Fibroblast of lung (primary cell): ENCODE results near the gene GNPDA1. TPM values are rescaled to one million over a fixed set of nuclear protein-coding genes. Genes with fewer than 3 reads are reported as not detected.
A peak's percentile ranks its signal among the peaks of the same experiment; 100 is the strongest.

Experiments
- DNase-seq, 2 donors: peaks; one replicate each; pipeline versions ENCODE4 v3.0.0 to v3.0.0-alpha.2; 2010; ENCODE audit warnings: low read depth in 2 of 2
- H2AFZ ChIP-seq: 2 replicates; pipeline ENCODE4 v1.5.1; 2012; ENCODE audit warnings: low read length, control low read depth, inconsistent platforms
- H3K27ac ChIP-seq: 2 replicates; pipeline ENCODE4 v1.5.1; 2011; ENCODE audit warnings: low read length, control low read depth; ENCODE audit not compliant: insufficient read depth
- H3K27me3 ChIP-seq: 2 replicates; pipeline ENCODE4 v1.5.1; 2011; ENCODE audit warnings: mild to moderate bottlenecking, low read length; ENCODE audit not compliant: control insufficient read depth, insufficient read depth
- H3K36me3 ChIP-seq: 2 replicates; pipeline ENCODE4 v1.5.1; 2011; ENCODE audit warnings: low read length; ENCODE audit not compliant: control insufficient read depth, insufficient read depth
- H3K4me1 ChIP-seq: 2 replicates; pipeline ENCODE4 v1.5.1; 2011; ENCODE audit warnings: low read length; ENCODE audit not compliant: control insufficient read depth, insufficient read depth; ENCODE audit errors: extremely low read depth
- H3K4me2 ChIP-seq: 2 replicates; pipeline ENCODE4 v1.5.1; 2011; ENCODE audit warnings: low read length, control low read depth; ENCODE audit not compliant: insufficient read depth; ENCODE audit errors: extremely low read depth
- H3K4me3 ChIP-seq, 4 experiments: fragments of 200-600 bp in 1 of 4; sonication (generic) in 1 of 4; replicated peaks in 1 of 4; 2 replicates each; pipeline ENCODE4 v1.5.1; 2011 to 2016; ENCODE audit warnings: low read length in 4 of 4, low read depth in 3 of 4, mild to moderate bottlenecking in 3 of 4, control low read depth in 2 of 4, inconsistent platforms in 1 of 4, mixed read lengths in 1 of 4; ENCODE audit not compliant: insufficient read depth in 1 of 4; ENCODE audit errors: control extremely low read depth in 1 of 4
- H3K79me2 ChIP-seq: 2 replicates; pipeline ENCODE4 v1.5.1; 2012; ENCODE audit warnings: mild to moderate bottlenecking, low read length, inconsistent platforms; ENCODE audit not compliant: control insufficient read depth, insufficient read depth
- H3K9ac ChIP-seq: 2 replicates; pipeline ENCODE4 v1.5.1; 2011; ENCODE audit warnings: mild to moderate bottlenecking, low read length, control low read depth; ENCODE audit not compliant: insufficient read depth
- H3K9me3 ChIP-seq: 2 replicates; pipeline ENCODE4 v1.5.1; 2012; ENCODE audit warnings: low read depth, low read length; ENCODE audit not compliant: control insufficient read depth, insufficient read depth
- H4K20me1 ChIP-seq: 2 replicates; pipeline ENCODE4 v1.5.1; 2011; ENCODE audit warnings: low read length; ENCODE audit not compliant: control insufficient read depth, insufficient read depth; ENCODE audit errors: extremely low read depth
- EZH2 ChIP-seq: IDR thresholded peaks from 2 replicates; pipeline ENCODE4 v1.5.1; 2012; ENCODE audit warnings: low read length, control low read depth, mild to moderate bottlenecking; ENCODE audit errors: missing control alignments
- polyA minus RNA-seq: library from RNA; depleted of rRNA, polyadenylated mRNA; stranded (reverse); fragments of >200 nt; gene quantifications from 2 replicates; pipeline ENCODE4 v1.2.3, GENCODE V29; 2011; ENCODE audit warnings: low replicate concordance
- polyA plus RNA-seq, 2 donors: library from polyadenylated mRNA; depleted of rRNA in 1 of 2; stranded (reverse) in 1 of 2; unstranded in 1 of 2; fragments of >200 nt; gene quantifications; 2 replicates each; pipeline ENCODE4 v1.2.1, GENCODE V29; 2011 to 2012; ENCODE audit warnings: missing spikeins in 1 of 2
- total RNA-seq: library from RNA; depleted of rRNA; stranded (reverse); fragments of >200 nt; gene quantifications from 2 replicates; pipeline ENCODE4 v1.2.1, GENCODE V29; 2014
- TF ChIP-seq, protein P1 (sequence below), 2 donors: IDR thresholded peaks in 1 of 2; conservative IDR thresholded peaks in 1 of 2; 1 replicate in 1 of 2; 2 replicates in 1 of 2; pipeline ENCODE4 v1.5.1; 2011 to 2012; ENCODE audit warnings: low read length in 2 of 2, control low read depth in 1 of 2, inconsistent platforms in 1 of 2, low read depth in 1 of 2, mild to moderate bottlenecking in 1 of 2

GNPDA1 gene
- 64.2 and 97.8 TPM in 2 replicates for total RNA-seq
- polyA plus RNA-seq, result 30.0 and 40.6 TPM in 2 replicates
- 40.8 and 61.6 TPM in 2 replicates for polyA plus RNA-seq (2012)
- polyA minus RNA-seq, result 51.8 and 62.3 TPM in 2 replicates

DNA sequence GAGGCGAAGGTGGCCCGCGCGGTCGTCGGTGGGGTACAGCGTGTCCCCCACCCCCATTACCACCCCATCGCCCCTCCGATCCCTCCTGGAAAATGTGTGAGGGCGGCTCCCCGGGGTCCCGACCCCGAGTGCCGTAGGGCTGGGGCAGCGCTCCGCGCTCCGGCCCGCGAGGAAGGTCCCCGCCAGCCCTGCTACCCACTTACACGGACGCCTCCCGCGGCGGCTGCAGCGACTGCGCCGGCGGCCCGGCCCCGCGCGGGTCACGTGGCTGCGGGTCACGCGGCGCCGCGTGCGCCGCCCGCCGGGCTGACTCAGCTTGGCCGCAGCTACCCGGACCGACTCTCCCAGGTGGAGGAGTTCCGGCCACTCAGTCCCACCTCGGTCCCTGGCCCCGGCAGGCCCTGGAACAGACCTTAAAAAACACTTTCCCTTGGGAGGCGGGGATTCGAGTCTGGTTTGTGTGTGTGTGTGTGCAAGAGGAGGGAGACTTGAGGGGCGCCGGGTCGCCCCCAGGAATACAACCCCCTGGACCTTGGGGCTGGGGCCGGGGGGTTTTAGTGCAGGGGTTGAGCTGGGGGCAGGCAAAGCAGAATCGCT is at the start of gene GNPDA1:
Gene GNPDA1 (minus strand): TSS at position 236 of the 597 bp plus-strand sequence. CDS start 992 bp downstream, outside the sequence.
- H3K9me3 ChIP-seq, result no peaks in the 10 kb centered on the region
- no peak for TF ChIP-seq EZH2
- TF ChIP-seq, protein P1, sequence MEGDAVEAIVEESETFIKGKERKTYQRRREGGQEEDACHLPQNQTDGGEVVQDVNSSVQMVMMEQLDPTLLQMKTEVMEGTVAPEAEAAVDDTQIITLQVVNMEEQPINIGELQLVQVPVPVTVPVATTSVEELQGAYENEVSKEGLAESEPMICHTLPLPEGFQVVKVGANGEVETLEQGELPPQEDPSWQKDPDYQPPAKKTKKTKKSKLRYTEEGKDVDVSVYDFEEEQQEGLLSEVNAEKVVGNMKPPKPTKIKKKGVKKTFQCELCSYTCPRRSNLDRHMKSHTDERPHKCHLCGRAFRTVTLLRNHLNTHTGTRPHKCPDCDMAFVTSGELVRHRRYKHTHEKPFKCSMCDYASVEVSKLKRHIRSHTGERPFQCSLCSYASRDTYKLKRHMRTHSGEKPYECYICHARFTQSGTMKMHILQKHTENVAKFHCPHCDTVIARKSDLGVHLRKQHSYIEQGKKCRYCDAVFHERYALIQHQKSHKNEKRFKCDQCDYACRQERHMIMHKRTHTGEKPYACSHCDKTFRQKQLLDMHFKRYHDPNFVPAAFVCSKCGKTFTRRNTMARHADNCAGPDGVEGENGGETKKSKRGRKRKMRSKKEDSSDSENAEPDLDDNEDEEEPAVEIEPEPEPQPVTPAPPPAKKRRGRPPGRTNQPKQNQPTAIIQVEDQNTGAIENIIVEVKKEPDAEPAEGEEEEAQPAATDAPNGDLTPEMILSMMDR (conservative IDR thresholded peaks at IDR 0.05 in 1 of 2, IDR thresholded peaks at IDR 0.05 in 1 of 2; ENCODE audit: low read depth in 1 of 2, low read length in 2 of 2), result no peak
- no peaks in the 10 kb centered on the region for H4K20me1 ChIP-seq
- H3K4me1 ChIP-seq, result peaks cover 10% of the 10 kb centered on the region
- peak within 1 kb of the TSS; percentile 85 for H3K27ac ChIP-seq
- peaks cover 5% of the 10 kb centered on the region for H3K36me3 ChIP-seq
- H2AFZ ChIP-seq, result peak within 1 kb of the TSS; percentile 75
- H3K4me3 ChIP-seq, result peak within 1 kb of the TSS; percentile 57 to 93 (median 70)
- peak within 1 kb of the TSS; percentile 95 for H3K4me2 ChIP-seq
- H3K79me2 ChIP-seq, result no peaks in the 10 kb centered on the region
- peaks cover 2% of the 10 kb centered on the region for H3K27me3 ChIP-seq
- peak; percentile 67 for DNase-seq
- peak within 1 kb of the TSS; percentile 74 for H3K9ac ChIP-seq

DNA sequence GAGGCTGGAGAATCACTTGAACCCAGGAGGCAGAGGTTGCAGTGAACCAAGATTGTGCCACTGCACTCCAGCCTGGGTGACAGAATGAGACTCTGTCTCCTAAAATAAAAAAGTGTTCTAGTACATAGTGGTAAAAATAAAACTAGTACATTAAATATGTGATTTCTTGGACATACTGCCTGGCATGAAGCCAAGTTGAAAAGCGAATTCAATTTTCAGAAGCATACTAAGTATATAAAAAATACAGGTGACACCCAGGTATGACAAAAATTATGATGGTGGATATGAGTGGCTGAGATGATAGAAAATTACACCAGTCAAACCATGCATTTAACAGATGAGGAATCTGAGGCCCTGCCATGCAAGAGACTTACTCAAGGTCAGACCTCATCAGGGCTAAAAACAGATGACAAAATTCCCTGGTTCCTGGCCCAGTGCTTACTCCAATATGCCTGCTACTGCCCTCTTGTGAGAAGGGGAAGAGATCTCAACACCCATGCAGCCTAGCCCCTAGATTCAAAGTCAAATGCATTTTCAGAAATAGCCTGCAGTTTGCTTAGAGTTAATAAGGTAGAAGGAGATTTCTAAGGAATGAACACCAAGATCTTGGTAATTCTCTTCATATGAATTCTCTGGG is 46.6 kb upstream of the GNPDA1 start:
- H3K27ac ChIP-seq, result no peak overlapping the region
- no peaks in the 10 kb centered on the region for H3K9me3 ChIP-seq
- H3K36me3 ChIP-seq, result no peaks in the 10 kb centered on the region
- no peaks in the 10 kb centered on the region for H3K79me2 ChIP-seq
- no peak overlapping the region for H2AFZ ChIP-seq
- no peak overlapping the region for H3K4me2 ChIP-seq
- H3K4me1 ChIP-seq, result peaks cover 3% of the 10 kb centered on the region
- DNase-seq, result peak in 1 of 2 donors; percentile 29
- no peaks in the 10 kb centered on the region for H3K27me3 ChIP-seq
- no peaks in the 10 kb centered on the region for H4K20me1 ChIP-seq
- H3K9ac ChIP-seq, result no peak overlapping the region
- no peak overlapping the region for H3K4me3 ChIP-seq
- TF ChIP-seq, protein P1 (conservative IDR thresholded peaks at IDR 0.05 in 1 of 2, IDR thresholded peaks at IDR 0.05 in 1 of 2; ENCODE audit: low read depth in 1 of 2, low read length in 2 of 2), result peak in 1 of 2 donors; percentile 12
- TF ChIP-seq EZH2, result no peak

DNA sequence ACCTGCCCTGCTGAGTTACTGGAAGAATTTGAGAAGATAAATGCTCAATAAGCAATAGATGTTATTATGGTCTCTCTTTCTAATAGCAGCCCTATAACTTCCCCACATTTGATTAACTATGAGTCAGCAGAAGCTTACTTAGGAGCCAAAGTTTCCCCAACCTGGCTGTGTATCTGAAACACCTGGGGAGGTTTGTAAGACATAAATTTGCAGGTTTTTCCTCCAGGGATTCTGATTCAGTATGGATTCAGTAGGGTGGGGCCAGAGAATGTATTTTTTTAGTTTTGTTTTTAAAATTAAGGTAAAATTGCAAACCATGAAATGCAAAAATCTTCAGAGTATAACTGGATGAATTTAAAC is 44.9 kb upstream of the GNPDA1 start:
- Histone ChIP-seq H3K27ac (no peak overlapping the region), H3K9ac (no peak overlapping the region), H3K9me3 (no peaks in the 10 kb centered on the region), H2AFZ (no peak overlapping the region), H3K4me2 (no peak overlapping the region), H3K36me3 (no peaks in the 10 kb centered on the region), H4K20me1 (no peaks in the 10 kb centered on the region), H3K4me1 (peaks cover 2% of the 10 kb centered on the region), H3K27me3 (no peaks in the 10 kb centered on the region), H3K79me2 (no peaks in the 10 kb centered on the region), H3K4me3 (no peak overlapping the region)
- DNase-seq, result no peak
- no peak for TF ChIP-seq EZH2
- TF ChIP-seq, protein P1 (conservative IDR thresholded peaks at IDR 0.05 in 1 of 2, IDR thresholded peaks at IDR 0.05 in 1 of 2; ENCODE audit: low read depth in 1 of 2, low read length in 2 of 2), result no peak
